ENCODE data around the gene GABRR1. TPM values are rescaled to one million over a fixed set of nuclear protein-coding genes. Genes with fewer than 3 reads are reported as not detected.

GABRR1 gene
- total RNA-seq, 1 donor, result not detected

DNA sequence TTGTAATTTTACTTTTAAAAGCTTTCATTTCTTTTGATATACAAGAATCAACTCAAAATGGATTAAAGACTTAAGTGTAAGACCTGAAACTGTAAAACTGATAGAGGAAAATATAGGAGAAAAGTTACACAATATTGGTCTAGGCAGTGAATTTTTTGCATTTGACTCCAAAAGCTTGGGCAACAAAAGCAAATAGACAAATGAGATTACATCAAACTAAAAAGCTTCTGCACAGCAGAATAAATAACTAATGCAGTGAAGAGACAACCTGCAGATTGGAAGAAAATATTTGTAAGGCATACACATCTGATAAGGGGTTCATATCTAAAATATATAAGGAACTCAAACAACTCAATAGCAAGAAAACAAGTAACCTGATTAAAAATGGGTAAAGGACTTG, 3.0 kb downstream of the GABRR1 start:
- H3K9me3 ChIP-seq (ENCODE audit: low read depth, low read length), result no peaks in the 10 kb centered on the region
- H4K20me1 ChIP-seq (ENCODE audit: insufficient read depth, low read length), result no peaks in the 10 kb centered on the region
- H3K4me3 ChIP-seq (ENCODE audit: insufficient read depth, low read length), result no peak overlapping the region
- TF ChIP-seq, protein P1, sequence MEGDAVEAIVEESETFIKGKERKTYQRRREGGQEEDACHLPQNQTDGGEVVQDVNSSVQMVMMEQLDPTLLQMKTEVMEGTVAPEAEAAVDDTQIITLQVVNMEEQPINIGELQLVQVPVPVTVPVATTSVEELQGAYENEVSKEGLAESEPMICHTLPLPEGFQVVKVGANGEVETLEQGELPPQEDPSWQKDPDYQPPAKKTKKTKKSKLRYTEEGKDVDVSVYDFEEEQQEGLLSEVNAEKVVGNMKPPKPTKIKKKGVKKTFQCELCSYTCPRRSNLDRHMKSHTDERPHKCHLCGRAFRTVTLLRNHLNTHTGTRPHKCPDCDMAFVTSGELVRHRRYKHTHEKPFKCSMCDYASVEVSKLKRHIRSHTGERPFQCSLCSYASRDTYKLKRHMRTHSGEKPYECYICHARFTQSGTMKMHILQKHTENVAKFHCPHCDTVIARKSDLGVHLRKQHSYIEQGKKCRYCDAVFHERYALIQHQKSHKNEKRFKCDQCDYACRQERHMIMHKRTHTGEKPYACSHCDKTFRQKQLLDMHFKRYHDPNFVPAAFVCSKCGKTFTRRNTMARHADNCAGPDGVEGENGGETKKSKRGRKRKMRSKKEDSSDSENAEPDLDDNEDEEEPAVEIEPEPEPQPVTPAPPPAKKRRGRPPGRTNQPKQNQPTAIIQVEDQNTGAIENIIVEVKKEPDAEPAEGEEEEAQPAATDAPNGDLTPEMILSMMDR (IDR thresholded peaks at IDR 0.05; ENCODE audit: extremely low read depth, low read depth, low read length), result no peak
- no peak for DNase-seq (ENCODE audit: insufficient read length, low spot score, missing footprints)
- H3K79me2 ChIP-seq (ENCODE audit: insufficient read depth, low read length), result no peaks in the 10 kb centered on the region
- no peak overlapping the region for H2AFZ ChIP-seq (ENCODE audit: low read length)
- H3K36me3 ChIP-seq (ENCODE audit: insufficient read depth, low read length), result no peaks in the 10 kb centered on the region
- no peak overlapping the region for H3K4me2 ChIP-seq (ENCODE audit: insufficient read depth, low read length)
- H3K27ac ChIP-seq (ENCODE audit: low read depth, low read length), result no peak overlapping the region
- no peaks in the 10 kb centered on the region for H3K4me1 ChIP-seq (ENCODE audit: insufficient read depth, low read length)
- peaks cover 4% of the 10 kb centered on the region for H3K27me3 ChIP-seq (ENCODE audit: insufficient read depth, low read length)

DNA sequence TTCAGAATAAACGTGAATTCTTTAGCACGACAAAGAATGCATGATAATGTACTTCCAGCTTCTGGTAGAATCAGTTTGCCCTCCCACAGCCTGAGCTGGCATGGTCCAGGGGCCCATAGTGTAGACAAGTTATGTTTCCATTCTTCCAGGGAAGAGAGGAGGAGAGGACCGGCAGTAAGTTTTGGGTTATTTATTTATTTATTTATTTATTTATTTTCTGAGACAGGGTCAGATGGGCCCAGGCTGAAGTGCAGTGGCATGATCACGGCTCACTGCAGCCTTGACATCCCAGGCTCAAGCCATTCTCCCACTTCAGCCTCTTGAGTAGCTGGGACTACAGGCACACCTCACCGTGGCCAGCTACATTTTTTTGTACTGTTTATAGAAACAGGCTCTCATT, 4.7 kb downstream of the GABRR1 start:
- no peak overlapping the region for H3K4me2 ChIP-seq (ENCODE audit: insufficient read depth, low read length)
- no peaks in the 10 kb centered on the region for H3K4me1 ChIP-seq (ENCODE audit: insufficient read depth, low read length)
- no peak overlapping the region for H3K27ac ChIP-seq (ENCODE audit: low read depth, low read length)
- TF ChIP-seq, protein P1 (IDR thresholded peaks at IDR 0.05; ENCODE audit: extremely low read depth, low read depth, low read length), result no peak
- H3K27me3 ChIP-seq (ENCODE audit: insufficient read depth, low read length), result peaks cover under 1% of the 10 kb centered on the region
- H2AFZ ChIP-seq (ENCODE audit: low read length), result no peak overlapping the region
- H3K79me2 ChIP-seq (ENCODE audit: insufficient read depth, low read length), result no peaks in the 10 kb centered on the region
- no peaks in the 10 kb centered on the region for H3K9me3 ChIP-seq (ENCODE audit: low read depth, low read length)
- DNase-seq (ENCODE audit: insufficient read length, low spot score, missing footprints), result no peak
- H4K20me1 ChIP-seq (ENCODE audit: insufficient read depth, low read length), result no peaks in the 10 kb centered on the region
- H3K36me3 ChIP-seq (ENCODE audit: insufficient read depth, low read length), result no peaks in the 10 kb centered on the region
- H3K4me3 ChIP-seq (ENCODE audit: insufficient read depth, low read length), result no peak overlapping the region

DNA sequence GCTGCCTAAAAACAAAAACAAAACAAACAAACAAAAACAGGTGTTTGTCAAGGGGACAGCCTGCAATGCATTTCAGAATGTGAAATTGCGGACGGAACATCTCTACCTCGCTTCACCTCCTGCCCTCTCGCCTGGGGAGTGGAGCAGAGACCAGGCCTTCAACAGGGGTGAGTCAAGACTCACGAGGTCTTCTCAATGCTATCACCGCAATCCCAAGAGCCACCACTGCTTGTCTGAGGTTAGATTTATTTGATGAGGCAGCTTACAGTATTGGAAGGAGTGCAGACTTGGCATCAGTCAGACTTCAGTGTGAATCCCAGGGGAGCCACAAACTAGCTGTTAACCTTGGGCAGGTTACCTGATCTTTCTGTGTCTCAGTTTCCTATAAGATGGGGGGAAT, 7.7 kb downstream of the GABRR1 start:
- DNase-seq (ENCODE audit: insufficient read length, low spot score, missing footprints), result no peak
- no peaks in the 10 kb centered on the region for H4K20me1 ChIP-seq (ENCODE audit: insufficient read depth, low read length)
- H3K36me3 ChIP-seq (ENCODE audit: insufficient read depth, low read length), result no peaks in the 10 kb centered on the region
- no peak overlapping the region for H3K4me2 ChIP-seq (ENCODE audit: insufficient read depth, low read length)
- H3K79me2 ChIP-seq (ENCODE audit: insufficient read depth, low read length), result no peaks in the 10 kb centered on the region
- no peak overlapping the region for H2AFZ ChIP-seq (ENCODE audit: low read length)
- H3K9me3 ChIP-seq (ENCODE audit: low read depth, low read length), result no peaks in the 10 kb centered on the region
- H3K4me3 ChIP-seq (ENCODE audit: insufficient read depth, low read length), result no peak overlapping the region
- no peaks in the 10 kb centered on the region for H3K4me1 ChIP-seq (ENCODE audit: insufficient read depth, low read length)
- no peak overlapping the region for H3K27ac ChIP-seq (ENCODE audit: low read depth, low read length)
- no peaks in the 10 kb centered on the region for H3K27me3 ChIP-seq (ENCODE audit: insufficient read depth, low read length)
- TF ChIP-seq, protein P1 (IDR thresholded peaks at IDR 0.05; ENCODE audit: extremely low read depth, low read depth, low read length), result no peak

DNA sequence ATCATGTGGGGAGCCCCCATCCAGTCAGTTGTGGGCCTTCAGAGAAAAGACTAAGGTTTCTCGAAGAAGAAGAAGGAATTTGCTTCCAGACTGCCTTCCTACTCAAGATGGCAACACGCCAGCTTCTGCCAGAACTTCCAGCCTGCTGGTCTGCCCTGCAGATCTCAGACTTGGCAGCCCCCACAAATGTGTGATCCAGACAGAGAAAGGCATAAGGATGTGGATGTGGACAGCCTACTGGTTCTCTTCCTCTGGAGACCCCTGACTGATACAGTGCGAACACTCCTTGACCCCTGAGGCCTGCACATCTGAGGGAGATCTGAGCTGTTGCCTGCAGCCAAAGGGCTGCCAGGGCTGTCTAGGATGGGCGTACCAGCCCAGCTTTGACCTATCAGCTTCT, 8.6 kb downstream of the GABRR1 start:
- Histone ChIP-seq H3K27ac (ENCODE audit: low read depth, low read length) (no peak overlapping the region), H3K36me3 (ENCODE audit: insufficient read depth, low read length) (no peaks in the 10 kb centered on the region), H3K79me2 (ENCODE audit: insufficient read depth, low read length) (no peaks in the 10 kb centered on the region), H3K4me3 (ENCODE audit: insufficient read depth, low read length) (no peak overlapping the region), H3K4me2 (ENCODE audit: insufficient read depth, low read length) (no peak overlapping the region), H3K4me1 (ENCODE audit: insufficient read depth, low read length) (no peaks in the 10 kb centered on the region), H3K27me3 (ENCODE audit: insufficient read depth, low read length) (no peaks in the 10 kb centered on the region), H4K20me1 (ENCODE audit: insufficient read depth, low read length) (no peaks in the 10 kb centered on the region), H3K9me3 (ENCODE audit: low read depth, low read length) (no peaks in the 10 kb centered on the region), H2AFZ (ENCODE audit: low read length) (no peak overlapping the region)
- TF ChIP-seq, protein P1 (IDR thresholded peaks at IDR 0.05; ENCODE audit: extremely low read depth, low read depth, low read length), result no peak
- DNase-seq (ENCODE audit: insufficient read length, low spot score, missing footprints), result no peak
